ENCODE data around the gene PANK4.

- TF ChIP-seq TOX (CRISPR knock-in tag; IDR thresholded peaks at IDR 0.05; ENCODE audit: borderline replicate concordance) (no peak), RARB (CRISPR knock-in tag; IDR thresholded peaks at IDR 0.05) (no peak), ZNF565 (CRISPR knock-in tag; conservative IDR thresholded peaks at IDR 0.05; ENCODE audit: low read depth) (no peak), ZNF70 (CRISPR knock-in tag; IDR thresholded peaks at IDR 0.05) (no peak), CSDC2 (CRISPR knock-in tag; IDR thresholded peaks at IDR 0.05) (no peak), ZNF8 (CRISPR knock-in tag; IDR thresholded peaks at IDR 0.05) (no peak), PATZ1 (CRISPR knock-in tag; IDR thresholded peaks at IDR 0.05; ENCODE audit: borderline replicate concordance) (no peak), OSR1 (CRISPR knock-in tag; IDR thresholded peaks at IDR 0.05) (no peak), ZFP3 (CRISPR knock-in tag; IDR thresholded peaks at IDR 0.05) (no peak), ARNTL (CRISPR knock-in tag; IDR thresholded peaks at IDR 0.05; ENCODE audit: borderline replicate concordance, low read depth) (no peak), ISL1 (CRISPR knock-in tag; IDR thresholded peaks at IDR 0.05) (no peak)
These were observed 16.8 kb downstream of the PANK4 start for GRCh38 chr1:2509589-2509988.

Data from SK-N-SH treated with all-trans-retinoic acid at 6 μM for 48 hours (cell line).